CD4-positive, alpha-beta T cell treated with Interleukin-17A for 4 hours (primary cell): ENCODE data around the gene AS3MT.
"Not testable (repeated sequence)": the region's sequence is repeated elsewhere in the genome, so short reads cannot be mapped to it uniquely, and the experiment has no call there.

Experiments
- DNase-seq: peaks from one replicate; pipeline ENCODE4 v3.0.0-alpha.2; 2020; ENCODE audit warnings: mixed read lengths

The AS3MT gene

GRCh38 chr10:102869258-102870198 is at the start of gene AS3MT:
TSS of gene AS3MT (plus strand) at chr10:102869470. CDS start at chr10:102869593, 123 bp downstream.
- peak; percentile 15 for DNase-seq

DNA sequence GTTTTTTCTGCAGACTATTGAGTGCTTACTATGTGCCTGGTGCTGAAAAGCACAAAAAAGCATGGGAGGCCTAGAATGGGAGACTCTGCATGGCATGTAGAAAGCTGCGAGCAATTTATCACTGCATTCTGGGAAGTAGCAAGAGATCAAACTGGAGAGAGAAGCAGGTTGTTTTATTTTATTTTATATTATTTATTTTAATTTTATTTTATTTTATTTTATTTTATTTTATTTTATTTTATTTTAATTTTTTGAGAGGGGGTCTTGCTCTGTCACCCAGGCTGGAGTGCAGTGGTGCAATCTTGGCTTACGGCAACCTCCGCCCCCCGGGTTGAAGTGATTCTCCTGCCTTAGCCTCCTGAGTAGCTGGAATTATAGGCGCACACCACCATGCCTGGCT is 49.3 kb upstream of the AS3MT start:
- DNase-seq, result not testable (repeated sequence)

- no peak for DNase-seq
Observed at GRCh38 chr10:102822222-102822621, 47.0 kb upstream of the AS3MT start.

- DNase-seq, result no peak
Observed at GRCh38 chr10:102824664-102825063, 44.6 kb upstream of the AS3MT start.

DNA sequence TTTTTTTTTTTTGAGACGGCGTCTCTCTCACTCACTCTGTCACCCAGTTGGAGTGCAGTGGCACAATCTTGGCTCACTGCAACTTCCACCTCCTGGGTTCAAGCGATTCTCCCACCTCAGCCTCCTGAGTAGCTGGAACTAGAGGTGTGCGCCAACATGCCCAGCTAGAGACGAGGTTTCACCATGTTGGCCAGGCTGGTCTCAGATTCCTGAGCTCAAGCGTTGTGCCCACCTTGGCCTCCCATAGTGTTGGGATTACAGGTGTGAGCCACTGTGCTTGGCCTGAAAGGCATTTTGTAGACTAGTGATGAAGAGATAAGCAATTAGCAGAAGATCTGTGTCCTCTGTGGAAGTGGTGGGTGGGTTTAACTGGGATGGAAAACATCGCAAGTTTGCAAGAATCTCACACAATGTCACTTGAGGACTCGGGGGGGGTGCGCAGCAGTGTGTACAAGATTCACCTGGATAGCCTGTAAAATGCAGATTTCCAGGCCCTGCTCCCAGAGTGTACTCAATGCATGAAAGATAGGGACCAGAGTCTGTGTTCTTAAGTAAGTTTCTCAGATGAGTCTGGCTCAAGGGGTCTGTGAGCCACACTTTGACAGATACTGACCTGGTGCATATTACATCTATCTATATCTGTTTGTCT is 43.0 kb upstream of the AS3MT start:
- DNase-seq, result no peak

GRCh38 chr10:102827597-102827975 is 41.7 kb upstream of the AS3MT start:
- DNase-seq, result no peak

- no peak for DNase-seq
Observed at GRCh38 chr10:102831322-102832071, 37.8 kb upstream of the AS3MT start.

DNA sequence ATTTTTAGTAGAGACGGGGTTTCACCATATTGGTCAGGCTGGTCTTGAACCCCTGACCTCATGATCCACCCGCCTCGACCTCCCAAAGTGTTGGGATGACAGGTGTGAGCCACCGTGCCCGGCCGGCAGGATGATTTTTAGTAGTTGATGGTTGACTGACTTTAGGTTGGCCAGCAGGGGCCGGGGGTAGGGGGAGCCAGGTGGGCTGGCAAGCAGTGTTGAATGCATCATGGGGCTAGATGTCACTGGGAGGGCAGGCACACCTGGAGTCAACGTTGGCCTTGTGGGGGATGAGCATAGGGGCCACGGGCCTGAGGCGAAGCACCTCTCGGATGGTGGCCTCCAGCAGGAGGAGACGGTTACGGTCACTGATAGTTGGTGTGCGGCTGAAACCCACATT is 37.0 kb upstream of the AS3MT start:
- DNase-seq, result no peak

- DNase-seq, result no peak
Observed at GRCh38 chr10:102832987-102833386, 36.3 kb upstream of the AS3MT start.

- no peak for DNase-seq
Observed at GRCh38 chr10:102834143-102834542, 35.1 kb upstream of the AS3MT start.

DNA sequence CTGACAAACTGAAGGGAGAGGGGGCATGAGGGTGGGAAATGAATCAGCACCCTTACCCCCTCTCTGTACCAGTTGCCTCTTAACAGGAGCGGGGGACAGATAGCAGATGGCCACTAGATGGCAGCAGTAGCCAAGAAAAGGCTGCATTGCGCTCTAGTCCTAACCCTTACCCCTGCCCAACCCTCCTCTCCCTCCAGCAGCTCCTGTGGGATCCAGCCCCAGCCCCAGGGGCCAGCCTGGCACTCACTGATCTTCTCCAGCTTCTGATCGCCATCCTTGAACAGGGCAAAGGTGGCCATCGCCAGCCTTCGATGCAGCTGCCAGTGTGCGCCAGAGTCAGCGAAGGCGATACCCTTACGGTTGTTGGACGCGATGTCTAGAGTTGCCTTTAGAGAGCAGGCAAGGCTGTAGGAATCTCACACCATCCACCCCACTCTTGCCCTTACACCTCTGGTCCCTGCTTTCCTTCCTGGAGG is 34.2 kb upstream of the AS3MT start:
- peak; percentile 80 for DNase-seq

DNA sequence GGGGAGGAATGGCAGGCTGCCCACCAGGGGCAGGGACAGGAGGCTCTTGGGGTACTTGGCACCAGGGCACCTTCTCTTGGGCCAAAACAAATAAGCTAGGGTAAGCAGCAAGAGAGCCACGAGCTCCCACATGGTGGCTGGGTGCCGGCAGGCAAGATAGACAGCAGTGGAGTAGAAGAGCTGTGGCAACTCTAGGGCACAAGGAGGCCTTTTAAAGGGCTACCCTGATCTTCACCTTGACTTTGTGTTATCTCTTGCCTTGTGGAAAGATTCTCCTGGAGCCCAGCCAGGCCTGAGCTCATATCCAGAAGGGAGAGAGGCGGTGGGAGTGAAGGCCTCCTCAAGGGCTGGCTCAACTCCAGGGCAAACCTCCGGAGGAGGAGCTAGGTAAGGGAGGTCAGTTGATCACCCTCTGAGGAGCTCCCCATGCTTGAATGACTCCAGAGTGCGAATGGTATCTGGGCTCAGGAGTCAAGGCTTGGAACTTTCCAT is 32.0 kb upstream of the AS3MT start, which contains the start of gene CYP17A1:
TSS of gene CYP17A1 (minus strand) at position 184 of the 492 bp plus-strand sequence. CDS start at position 132, 52 bp downstream.
- DNase-seq, result no peak

- DNase-seq, result not testable (repeated sequence)
Observed at GRCh38 chr10:102838276-102838927, 30.9 kb upstream of the AS3MT start.

DNA sequence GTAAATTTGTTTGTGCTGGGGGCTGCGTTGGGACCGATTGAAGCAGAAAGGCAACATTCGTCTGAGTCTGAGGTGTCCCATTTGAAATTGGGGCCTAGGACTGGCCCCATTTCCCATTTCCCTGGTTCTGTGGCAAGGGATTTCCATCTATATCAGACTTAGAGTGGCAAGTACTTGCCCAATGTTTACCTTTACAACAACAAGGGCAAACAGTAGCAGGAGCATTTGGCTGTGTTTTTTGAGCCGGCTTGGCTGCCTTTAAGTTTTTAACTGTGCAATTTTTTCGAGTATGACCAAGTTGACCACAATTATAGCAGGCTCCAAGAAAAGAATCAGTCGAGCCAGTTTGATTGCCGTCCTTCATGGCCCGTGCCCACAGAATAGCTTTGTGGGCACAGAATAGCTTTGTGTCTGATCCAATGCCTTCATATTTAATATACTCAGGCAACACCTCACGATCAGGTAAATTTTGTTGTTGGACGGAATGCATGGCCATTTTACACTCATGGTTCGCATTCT is 27.4 kb upstream of the AS3MT start:
- no peak for DNase-seq

DNA sequence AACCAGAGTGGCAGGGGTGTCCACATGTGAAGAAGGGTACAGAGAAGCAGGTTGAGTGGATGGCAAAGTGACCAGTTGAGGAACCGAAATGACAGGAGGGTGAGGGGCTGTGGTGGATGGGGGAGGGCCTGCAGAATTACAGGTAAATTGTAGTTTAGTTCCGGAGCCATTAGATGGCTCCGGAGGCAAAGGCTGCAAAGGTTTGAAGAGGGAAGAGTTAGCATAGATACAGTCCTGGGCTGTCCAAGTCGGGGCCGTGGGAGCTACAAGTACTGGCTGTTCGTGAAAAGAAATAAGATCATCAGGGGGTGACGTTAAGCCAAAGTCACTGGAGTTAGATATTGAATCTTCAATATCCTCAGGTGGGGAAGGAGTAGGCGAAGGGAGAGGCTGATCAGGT is 26.1 kb upstream of the AS3MT start:
- not testable (repeated sequence) for DNase-seq

- DNase-seq, result not testable (repeated sequence)
Observed at GRCh38 chr10:102844190-102844776, 25.0 kb upstream of the AS3MT start.

GRCh38 chr10:102845352-102845902 is 23.8 kb upstream of the AS3MT start:
- no peak for DNase-seq

- no peak for DNase-seq
Observed at GRCh38 chr10:102850025-102850518, 19.2 kb upstream of the AS3MT start.

GRCh38 chr10:102853237-102853636 is 16.0 kb upstream of the AS3MT start:
- not testable (repeated sequence) for DNase-seq

GRCh38 chr10:102855731-102856436 is 13.4 kb upstream of the AS3MT start:
- DNase-seq, result not testable (repeated sequence)
